Endothelial cell of umbilical vein (primary cell): ENCODE results near the gene TEKT5.

Experiments
- CTCF ChIP-seq, 2 donors: IDR thresholded peaks; 1 replicate in 1 of 2; 2 replicates in 1 of 2; pipeline ENCODE4 v1.5.1; 2011; ENCODE audit warnings: low read length in 2 of 2, mild to moderate bottlenecking in 2 of 2, moderate library complexity in 2 of 2, control low read depth in 1 of 2, inconsistent platforms in 1 of 2, low read depth in 1 of 2; ENCODE audit not compliant: insufficient read depth in 1 of 2; ENCODE audit errors: extremely low read depth in 1 of 2
- EZH2 ChIP-seq: IDR thresholded peaks from 2 replicates; pipeline ENCODE4 v1.6.1; 2012; ENCODE audit warnings: borderline replicate concordance, low read depth, mild to moderate bottlenecking, moderate library complexity, low read length, inconsistent platforms; ENCODE audit not compliant: severe bottlenecking
- MAX ChIP-seq: IDR thresholded peaks from 2 replicates; pipeline ENCODE4 v1.6.1; 2011; ENCODE audit not compliant: insufficient read depth, insufficient read length
- POLR2A ChIP-seq: IDR thresholded peaks from 2 replicates; pipeline ENCODE4 v1.6.1; 2012; ENCODE audit warnings: low read depth, mild to moderate bottlenecking, control low read depth, low read length
- POLR2AphosphoS5 ChIP-seq: IDR thresholded peaks from 2 replicates; pipeline ENCODE4 v1.6.1; 2012; ENCODE audit warnings: low read depth, mild to moderate bottlenecking, control low read depth, low read length, moderate library complexity; ENCODE audit not compliant: insufficient read depth

- no peak for TF ChIP-seq MAX
- TF ChIP-seq CTCF (IDR thresholded peaks at IDR 0.05; ENCODE audit: extremely low read depth in 1 of 2, insufficient read depth in 1 of 2, low read depth in 1 of 2, low read length in 2 of 2) = no peak
- TF ChIP-seq POLR2A = no peak
- TF ChIP-seq EZH2 = no peak
- TF ChIP-seq POLR2AphosphoS5 = no peak
These were observed 52.5 kb downstream of the TEKT5 start for GRCh38 chr16:10641953-10642949.
